Nephron (organoid): ENCODE measurements around the gene KRT80.

ENCODE experiments used
- H3K27ac Mint-ChIP-seq, 3 experiments: 2 replicates each; pipeline ENCODE4 v1.8.0; 2020; ENCODE audit warnings: mixed read lengths in 3 of 3, mild to moderate bottlenecking in 2 of 3, moderate library complexity in 1 of 3
- H3K27me3 Mint-ChIP-seq: 2 replicates; pipeline ENCODE4 v1.8.0; 2021; ENCODE audit warnings: low read depth, mild to moderate bottlenecking, moderate library complexity, mixed read lengths
- H3K36me3 Mint-ChIP-seq: 2 replicates; pipeline ENCODE4 v1.8.0; 2020; ENCODE audit warnings: low read depth, mixed read lengths
- H3K4me1 Mint-ChIP-seq: 2 replicates; pipeline ENCODE4 v1.8.0; 2020; ENCODE audit warnings: mixed read lengths
- H3K4me3 Mint-ChIP-seq, 3 experiments: 2 replicates each; pipeline ENCODE4 v1.8.0; 2020; ENCODE audit warnings: mild to moderate bottlenecking in 3 of 3, mixed read lengths in 3 of 3, moderate library complexity in 2 of 3
- H3K9me3 Mint-ChIP-seq: 2 replicates; pipeline ENCODE4 v1.8.0; 2020; ENCODE audit warnings: mixed read lengths
- TF ChIP-seq, protein P1 (sequence below), 3 experiments: fragments of 200-600 bp; sonication (generic); IDR thresholded peaks; one replicate each; pipeline ENCODE4 v1.5.0; 2021; ENCODE audit warnings: antibody characterized with exemption in 3 of 3; ENCODE audit not compliant: unreplicated experiment in 3 of 3

KRT80 gene

DNA sequence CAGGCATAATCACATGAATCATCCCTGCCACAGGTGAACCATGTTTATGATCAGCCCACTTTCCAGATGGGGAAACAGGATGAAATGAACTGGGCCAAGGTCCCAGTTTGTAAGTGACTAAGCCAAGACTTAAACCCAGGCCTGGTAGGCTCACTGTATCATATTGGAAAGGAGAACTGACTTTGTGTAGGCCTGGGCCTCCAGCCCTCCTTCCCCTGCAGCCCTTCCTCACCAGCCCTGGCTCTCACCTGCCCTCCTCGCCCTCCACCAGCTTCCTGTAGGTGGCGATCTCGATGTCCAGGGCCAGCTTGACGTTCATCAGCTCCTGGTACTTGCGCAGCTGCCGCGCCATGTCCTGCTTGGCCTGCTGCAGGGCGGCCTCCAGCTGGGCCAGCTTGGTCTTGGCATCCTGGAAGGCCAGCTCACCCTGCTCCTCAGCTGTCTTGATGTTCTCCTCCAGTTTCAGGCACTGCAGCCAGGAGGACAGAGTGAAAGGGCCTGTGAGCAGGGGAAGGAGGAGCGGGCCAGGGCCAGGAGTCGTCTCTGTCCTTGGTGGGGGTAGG, 19.8 kb downstream of the KRT80 start:
- TF ChIP-seq, protein P1, sequence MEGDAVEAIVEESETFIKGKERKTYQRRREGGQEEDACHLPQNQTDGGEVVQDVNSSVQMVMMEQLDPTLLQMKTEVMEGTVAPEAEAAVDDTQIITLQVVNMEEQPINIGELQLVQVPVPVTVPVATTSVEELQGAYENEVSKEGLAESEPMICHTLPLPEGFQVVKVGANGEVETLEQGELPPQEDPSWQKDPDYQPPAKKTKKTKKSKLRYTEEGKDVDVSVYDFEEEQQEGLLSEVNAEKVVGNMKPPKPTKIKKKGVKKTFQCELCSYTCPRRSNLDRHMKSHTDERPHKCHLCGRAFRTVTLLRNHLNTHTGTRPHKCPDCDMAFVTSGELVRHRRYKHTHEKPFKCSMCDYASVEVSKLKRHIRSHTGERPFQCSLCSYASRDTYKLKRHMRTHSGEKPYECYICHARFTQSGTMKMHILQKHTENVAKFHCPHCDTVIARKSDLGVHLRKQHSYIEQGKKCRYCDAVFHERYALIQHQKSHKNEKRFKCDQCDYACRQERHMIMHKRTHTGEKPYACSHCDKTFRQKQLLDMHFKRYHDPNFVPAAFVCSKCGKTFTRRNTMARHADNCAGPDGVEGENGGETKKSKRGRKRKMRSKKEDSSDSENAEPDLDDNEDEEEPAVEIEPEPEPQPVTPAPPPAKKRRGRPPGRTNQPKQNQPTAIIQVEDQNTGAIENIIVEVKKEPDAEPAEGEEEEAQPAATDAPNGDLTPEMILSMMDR (IDR thresholded peaks at IDR 0.05; ENCODE audit: unreplicated experiment in 3 of 3): peak in 1 of 3 experiments; percentile 22
- no peaks in the 10 kb centered on the region for H3K36me3 Mint-ChIP-seq
- no peak overlapping the region for H3K27ac Mint-ChIP-seq
- peaks cover 2% of the 10 kb centered on the region for H3K9me3 Mint-ChIP-seq
- no peak overlapping the region for H3K4me3 Mint-ChIP-seq
- H3K4me1 Mint-ChIP-seq: peaks cover 46% of the 10 kb centered on the region
- H3K27me3 Mint-ChIP-seq: peaks cover 20% of the 10 kb centered on the region

DNA sequence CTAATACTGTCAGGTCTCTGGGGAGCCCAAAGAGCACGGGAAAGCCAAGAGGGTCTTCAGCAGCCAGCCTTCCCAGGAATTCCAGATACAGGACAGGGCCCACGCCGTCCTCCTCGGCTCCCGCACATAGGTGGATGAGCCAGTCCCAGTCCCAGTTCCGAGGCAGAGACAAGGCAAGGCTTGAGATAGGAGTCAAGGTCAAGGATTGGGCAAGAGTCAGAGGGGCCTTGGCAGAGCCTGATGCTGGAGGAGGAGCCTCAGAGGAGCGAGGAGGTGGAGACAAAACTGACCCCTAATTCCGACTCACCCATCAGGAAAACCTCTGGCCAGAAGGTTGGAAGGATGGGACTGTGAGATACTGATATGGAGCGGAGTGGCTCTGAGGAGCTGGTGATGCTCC, 21.0 kb downstream of the KRT80 start:
- peaks cover 47% of the 10 kb centered on the region for H3K4me1 Mint-ChIP-seq
- H3K4me3 Mint-ChIP-seq: no peak overlapping the region
- peaks cover 22% of the 10 kb centered on the region for H3K27me3 Mint-ChIP-seq
- TF ChIP-seq, protein P1 (IDR thresholded peaks at IDR 0.05; ENCODE audit: unreplicated experiment in 3 of 3): no peak
- H3K9me3 Mint-ChIP-seq: peaks cover 2% of the 10 kb centered on the region
- no peaks in the 10 kb centered on the region for H3K36me3 Mint-ChIP-seq
- H3K27ac Mint-ChIP-seq: peak overlapping the region in 1 of 3 experiments; percentile 91

DNA sequence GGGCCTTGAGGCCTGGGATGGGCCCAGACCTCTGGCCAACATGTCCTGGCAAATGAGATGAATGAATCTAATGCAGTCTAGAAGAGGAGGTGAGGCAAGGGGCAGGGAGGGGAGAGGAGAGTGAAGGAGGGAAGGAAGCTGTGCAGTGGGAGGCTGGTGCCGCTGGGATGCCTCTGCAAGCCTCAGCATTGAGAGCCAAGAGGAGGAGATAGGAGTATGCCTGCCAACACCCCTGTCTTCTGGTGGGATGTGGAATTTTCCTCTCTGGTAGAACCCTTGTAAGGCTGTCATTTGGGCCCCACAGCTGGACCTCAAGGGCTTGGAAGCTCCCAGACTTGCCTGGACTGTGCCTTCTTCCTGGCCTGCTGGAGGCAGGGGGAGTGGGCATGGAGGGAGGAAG, 21.9 kb downstream of the KRT80 start:
- peaks cover 38% of the 10 kb centered on the region for H3K4me1 Mint-ChIP-seq

DNA sequence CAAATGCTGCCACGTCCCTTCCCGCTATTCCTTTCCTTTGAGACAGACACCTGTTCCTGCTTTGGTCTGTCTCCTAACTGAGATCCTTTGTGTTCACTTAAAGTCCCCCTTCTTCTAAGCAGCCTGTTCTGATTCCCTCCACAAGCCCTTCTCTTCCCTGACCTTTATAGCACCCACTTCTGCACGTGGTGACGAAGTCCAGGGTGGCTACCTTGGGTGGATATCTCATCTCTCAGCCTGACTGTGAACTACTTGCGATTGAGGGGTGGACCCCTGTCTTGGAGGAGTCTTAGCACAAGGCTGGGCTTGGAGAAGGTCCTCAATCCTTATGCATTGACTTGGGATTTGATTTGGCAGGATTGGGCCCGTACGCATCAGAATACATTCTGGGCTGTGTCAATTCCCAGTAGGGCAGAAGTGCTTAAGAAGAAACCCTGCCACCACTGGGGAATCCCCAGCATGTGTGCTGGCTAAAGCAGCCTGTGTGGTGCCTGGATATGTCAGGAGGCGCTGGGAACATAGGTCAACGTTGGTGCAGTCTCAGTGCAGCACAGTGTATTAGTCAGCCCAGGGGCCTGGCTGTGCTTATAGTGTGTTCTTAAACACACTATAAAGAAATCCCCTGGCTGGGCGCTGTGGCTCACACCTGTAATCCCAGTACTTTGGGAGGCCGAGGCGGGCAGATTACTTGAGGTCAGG, 23.6 kb downstream of the KRT80 start:
- Mint-ChIP-seq H3K36me3 (no peaks in the 10 kb centered on the region), H3K27me3 (peaks cover 27% of the 10 kb centered on the region)

More for the DNA sequence above, 21.9 kb downstream of the KRT80 start:
- Mint-ChIP-seq H3K4me3 (no peak overlapping the region), H3K36me3 (no peaks in the 10 kb centered on the region), H3K27ac (peak overlapping the region in 2 of 3 experiments; percentile 61 to 91), H3K9me3 (no peaks in the 10 kb centered on the region), H3K27me3 (peaks cover 19% of the 10 kb centered on the region)
- TF ChIP-seq, protein P1 (IDR thresholded peaks at IDR 0.05; ENCODE audit: unreplicated experiment in 3 of 3): no peak

DNA sequence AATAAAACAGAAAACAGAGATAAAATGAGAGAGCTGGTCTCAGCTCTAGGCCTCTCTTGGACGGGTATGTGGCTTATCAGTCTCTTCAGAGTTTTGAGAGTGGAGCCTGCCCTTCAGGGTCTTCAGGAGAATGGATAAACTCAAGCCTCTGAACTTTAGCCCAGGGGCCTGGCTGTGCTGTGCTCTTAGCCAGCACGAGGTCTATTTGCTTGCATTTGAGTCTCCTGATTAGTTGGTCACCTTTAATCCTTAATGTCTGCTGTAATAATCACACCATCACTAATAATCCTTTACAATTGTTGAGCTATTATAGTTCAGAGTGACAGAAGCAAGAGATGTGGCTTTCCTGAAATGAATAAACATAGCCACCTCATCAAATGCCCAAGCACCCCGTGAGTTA, 24.3 kb downstream of the KRT80 start:
- Mint-ChIP-seq H3K36me3 (no peaks in the 10 kb centered on the region), H3K27me3 (peaks cover 27% of the 10 kb centered on the region), H3K27ac (peak overlapping the region in 1 of 3 experiments; percentile 48), H3K9me3 (no peaks in the 10 kb centered on the region), H3K4me3 (no peak overlapping the region), H3K4me1 (peaks cover 51% of the 10 kb centered on the region)
- TF ChIP-seq, protein P1 (IDR thresholded peaks at IDR 0.05; ENCODE audit: unreplicated experiment in 3 of 3): no peak

More for the DNA sequence above, 23.6 kb downstream of the KRT80 start:
- peaks cover 45% of the 10 kb centered on the region for H3K4me1 Mint-ChIP-seq
- no peak overlapping the region for H3K4me3 Mint-ChIP-seq
- H3K27ac Mint-ChIP-seq: peak overlapping the region in 2 of 3 experiments; percentile 48 to 91
- H3K9me3 Mint-ChIP-seq: no peaks in the 10 kb centered on the region
- TF ChIP-seq, protein P1 (IDR thresholded peaks at IDR 0.05; ENCODE audit: unreplicated experiment in 3 of 3): no peak
